Activated CD4-positive, alpha-beta memory T cell treated with anti-CD3 and anti-CD28 coated beads for 36 hours (primary cell): ENCODE measurements around the gene ALDH3B2. TPM values are rescaled to one million over a fixed set of nuclear protein-coding genes. Genes with fewer than 3 reads are reported as not detected.
"Not testable (repeated sequence)": the region's sequence is repeated elsewhere in the genome, so short reads cannot be mapped to it uniquely, and the experiment has no call there.

ENCODE experiments used
- CTCF ChIA-PET: fragments of 350-600 bp; sonication (Branson Sonifier 250); formaldehyde crosslinking; loops from one replicate; lab custom pipeline; 2021; ENCODE audit warnings: antibody characterized with exemption, inconsistent platforms; lab: Charles Lee
- POLR2A ChIA-PET: fragments of 350-600 bp; sonication (Branson Sonifier 250); formaldehyde crosslinking; loops from one replicate; lab custom pipeline; 2021; ENCODE audit warnings: antibody characterized with exemption; lab: Charles Lee
- DNase-seq: peaks from one replicate; pipeline ENCODE4 v3.0.0-alpha.2; 2020
- H3K27ac Mint-ChIP-seq: one replicate; pipeline ENCODE4 v1.8.0; 2021; ENCODE audit warnings: mixed read lengths
- H3K27me3 Mint-ChIP-seq: one replicate; pipeline ENCODE4 v1.8.0; 2021; ENCODE audit warnings: mixed read lengths
- H3K36me3 Mint-ChIP-seq: one replicate; pipeline ENCODE4 v1.8.0; 2021; ENCODE audit warnings: mixed read lengths
- H3K4me1 Mint-ChIP-seq: one replicate; pipeline ENCODE4 v1.8.0; 2021; ENCODE audit warnings: low read depth, mixed read lengths
- H3K4me3 Mint-ChIP-seq: one replicate; pipeline ENCODE4 v1.8.0; 2021; ENCODE audit warnings: mild to moderate bottlenecking, mixed read lengths
- H3K9me3 Mint-ChIP-seq: one replicate; pipeline ENCODE4 v1.8.0; 2021; ENCODE audit warnings: mixed read lengths
- intact Hi-C: fragments of 100-400 bp; cut with micrococcal nuclease; formaldehyde crosslinking; loops from one replicate; pipeline ENCODE4 v1.15.1; 2023
- total RNA-seq, 2 experiments: library from RNA; stranded (reverse); gene quantifications; one replicate each; pipeline ENCODE4 v1.2.3, GENCODE V29; 2021

The ALDH3B2 gene, protein sequence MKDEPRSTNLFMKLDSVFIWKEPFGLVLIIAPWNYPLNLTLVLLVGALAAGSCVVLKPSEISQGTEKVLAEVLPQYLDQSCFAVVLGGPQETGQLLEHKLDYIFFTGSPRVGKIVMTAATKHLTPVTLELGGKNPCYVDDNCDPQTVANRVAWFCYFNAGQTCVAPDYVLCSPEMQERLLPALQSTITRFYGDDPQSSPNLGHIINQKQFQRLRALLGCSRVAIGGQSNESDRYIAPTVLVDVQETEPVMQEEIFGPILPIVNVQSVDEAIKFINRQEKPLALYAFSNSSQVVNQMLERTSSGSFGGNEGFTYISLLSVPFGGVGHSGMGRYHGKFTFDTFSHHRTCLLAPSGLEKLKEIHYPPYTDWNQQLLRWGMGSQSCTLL
- not detected for total RNA-seq

DNA sequence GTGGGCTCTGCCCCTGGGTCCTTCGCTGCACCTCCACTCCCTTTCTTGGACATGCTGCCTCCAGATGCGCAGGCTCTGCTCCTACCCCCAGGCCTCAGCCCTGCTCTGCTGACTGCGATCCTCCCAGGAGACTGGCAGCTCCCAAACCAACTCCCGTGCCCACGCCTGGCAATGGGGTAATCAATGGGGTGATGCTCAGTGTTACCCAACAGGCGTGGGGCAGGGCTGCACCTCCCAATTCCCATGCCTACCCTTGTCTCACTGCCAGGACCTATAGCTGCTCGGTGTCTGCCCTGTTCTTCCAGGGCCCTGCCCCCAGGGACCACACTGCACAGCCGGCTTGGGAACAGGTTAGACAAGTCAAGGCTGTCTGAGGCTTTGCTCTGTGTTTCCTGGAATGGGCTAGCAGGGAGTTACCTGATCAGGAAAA, at the start of gene ALDH3B2:
Gene ALDH3B2 (minus strand): TSS at position 182 of the 430 bp plus-strand sequence. CDS start 7,688 bp downstream, outside the sequence.
- ChIA-PET POLR2A (no interaction called here), CTCF (no interaction called here)
- intact Hi-C loops: no loop called here
- H3K27me3 Mint-ChIP-seq: peaks cover 11% of the 10 kb centered on the region
- DNase-seq: no peak
- no peak within 1 kb of the TSS for H3K4me3 Mint-ChIP-seq
- peaks cover 2% of the 10 kb centered on the region for H3K9me3 Mint-ChIP-seq
- H3K27ac Mint-ChIP-seq: no peak within 1 kb of the TSS
- no peaks in the 10 kb centered on the region for H3K4me1 Mint-ChIP-seq
- H3K36me3 Mint-ChIP-seq: no peaks in the 10 kb centered on the region

DNA sequence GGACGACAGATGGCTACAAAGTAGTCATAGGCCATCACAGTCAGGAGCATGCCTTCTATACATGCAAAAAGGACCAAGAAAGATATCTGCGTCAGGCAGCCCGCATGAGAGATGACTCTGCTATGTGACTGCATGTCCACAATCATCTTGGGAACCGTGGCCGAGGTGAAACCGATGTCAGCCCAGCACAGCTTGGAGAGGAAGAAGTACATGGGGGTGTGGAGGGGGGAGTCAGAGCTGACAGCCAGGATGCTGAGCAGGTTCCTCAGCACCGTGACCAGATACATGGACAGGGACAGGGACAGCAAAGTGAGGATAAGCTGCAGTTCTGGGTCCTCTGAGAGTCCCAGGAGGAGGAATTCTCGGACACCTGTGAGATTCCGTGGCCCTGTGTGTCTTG, 48.6 kb upstream of the ALDH3B2 start:
- H3K36me3 Mint-ChIP-seq, CTCF ChIA-PET, DNase-seq, intact Hi-C loops, H3K9me3 Mint-ChIP-seq, H3K4me3 Mint-ChIP-seq, H3K27ac Mint-ChIP-seq, POLR2A ChIA-PET, H3K27me3 Mint-ChIP-seq: not testable (repeated sequence)
- H3K4me1 Mint-ChIP-seq: peaks cover 13% of the 10 kb centered on the region

DNA sequence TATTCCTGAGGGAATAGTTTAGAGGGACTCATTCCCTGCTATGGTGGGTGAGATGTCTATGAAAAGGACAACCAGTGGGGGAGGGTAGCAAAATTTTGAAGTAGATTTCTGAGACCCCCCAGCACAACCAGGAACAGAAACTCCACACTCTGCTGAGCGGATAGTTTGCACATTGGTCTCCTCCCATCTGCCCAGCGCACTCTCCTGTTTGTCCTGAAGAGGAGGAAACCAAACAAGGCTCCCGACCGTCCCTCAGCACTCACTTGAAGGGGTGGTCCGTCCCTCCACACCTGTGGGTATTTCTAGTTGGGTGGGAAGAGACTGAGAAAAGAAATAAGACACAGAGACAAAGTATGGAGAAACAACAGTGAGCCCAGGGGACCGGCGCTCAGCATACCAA, 41.8 kb upstream of the ALDH3B2 start:
- H3K27me3 Mint-ChIP-seq, intact Hi-C loops, DNase-seq, H3K4me1 Mint-ChIP-seq, H3K36me3 Mint-ChIP-seq, CTCF ChIA-PET, H3K27ac Mint-ChIP-seq, H3K9me3 Mint-ChIP-seq, POLR2A ChIA-PET, H3K4me3 Mint-ChIP-seq: not testable (repeated sequence)

DNA sequence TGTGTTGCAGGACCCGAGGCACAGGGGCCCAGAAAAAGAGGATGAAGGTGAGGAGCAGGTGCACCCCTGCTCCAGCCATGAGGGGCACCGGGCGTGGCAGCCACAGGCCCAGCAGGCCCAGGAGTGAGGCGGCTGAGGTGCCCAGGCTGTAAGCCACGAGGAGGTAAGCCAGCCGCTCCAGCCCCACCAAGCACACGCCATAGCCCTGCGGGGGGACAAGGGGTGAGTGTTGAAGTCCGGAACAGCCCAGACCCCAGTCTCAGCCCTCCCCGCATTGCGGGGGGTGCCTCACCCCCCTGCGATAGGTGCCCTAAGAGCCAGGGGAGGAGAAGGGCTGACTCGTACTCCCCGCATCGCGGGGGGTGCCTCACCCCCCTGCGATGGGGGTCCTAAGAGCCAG, 41.4 kb upstream of the ALDH3B2 start:
- H3K4me1 Mint-ChIP-seq, DNase-seq, H3K4me3 Mint-ChIP-seq, H3K27me3 Mint-ChIP-seq, H3K27ac Mint-ChIP-seq, intact Hi-C loops, H3K36me3 Mint-ChIP-seq, H3K9me3 Mint-ChIP-seq, CTCF ChIA-PET, POLR2A ChIA-PET: not testable (repeated sequence)

DNA sequence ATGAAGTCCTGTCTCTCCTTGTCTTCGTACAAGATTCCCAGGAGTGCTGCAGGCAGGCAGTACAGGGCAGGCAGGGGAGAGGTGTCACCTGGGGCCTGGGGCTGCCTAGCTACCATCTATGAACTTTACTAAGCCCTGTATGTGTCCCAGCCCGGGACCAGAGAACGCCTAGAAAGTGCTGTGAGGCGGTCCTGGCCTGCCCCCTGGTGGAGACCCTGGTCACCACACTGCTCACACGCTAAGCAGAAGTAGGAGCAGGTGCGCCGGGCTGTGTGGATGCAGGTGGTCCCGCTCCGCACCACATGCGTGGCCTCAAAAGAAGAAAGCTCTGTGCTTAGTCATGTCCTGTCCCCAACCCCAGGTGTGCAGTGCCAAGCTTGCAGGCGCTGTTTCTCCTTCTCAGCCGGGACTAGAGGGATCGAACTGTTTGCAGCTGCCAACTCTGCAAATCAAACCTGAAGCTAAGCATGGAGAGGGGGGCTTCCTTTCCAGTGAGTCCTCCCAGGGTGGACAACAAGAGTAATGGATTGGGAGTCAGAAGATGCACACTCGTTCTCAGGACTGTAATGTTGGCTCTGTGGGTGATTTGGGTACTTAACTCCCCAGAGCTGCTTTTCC, 39.6 kb upstream of the ALDH3B2 start:
- POLR2A ChIA-PET, H3K27me3 Mint-ChIP-seq, CTCF ChIA-PET: not testable (repeated sequence)

DNA sequence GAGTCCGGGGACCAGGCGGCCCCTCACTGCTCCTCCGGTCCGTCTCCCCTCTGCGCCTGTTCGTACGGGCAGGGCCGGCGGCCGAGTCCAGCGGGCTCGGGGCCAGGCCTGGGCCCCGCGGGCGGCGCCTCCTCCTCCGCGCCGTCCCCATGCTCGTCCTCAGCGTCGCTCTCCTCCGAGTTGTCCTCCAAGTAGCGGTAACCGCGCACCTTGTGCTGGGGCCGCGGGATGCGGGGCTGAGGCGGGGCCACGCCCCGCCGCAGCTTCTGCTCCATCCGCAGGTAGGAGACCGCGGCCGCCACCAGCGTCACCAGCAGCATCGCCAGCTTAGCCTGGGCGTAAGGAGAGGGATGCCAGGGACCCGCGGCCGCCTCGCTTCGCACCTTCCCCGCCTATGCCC, 37.3 kb upstream of the ALDH3B2 start:
- H3K27ac Mint-ChIP-seq, CTCF ChIA-PET, H3K4me1 Mint-ChIP-seq, DNase-seq, H3K9me3 Mint-ChIP-seq, H3K36me3 Mint-ChIP-seq, H3K27me3 Mint-ChIP-seq, POLR2A ChIA-PET, H3K4me3 Mint-ChIP-seq: not testable (repeated sequence)
- intact Hi-C loops: loop anchor here (5.0 kb wide), 1 partner anchor 84 kb away; the partner anchor contains the start of gene NUDT8

More for the DNA sequence above, 39.6 kb upstream of the ALDH3B2 start:
- DNase-seq: peak; percentile 76
- H3K4me3 Mint-ChIP-seq, H3K36me3 Mint-ChIP-seq, H3K4me1 Mint-ChIP-seq, H3K9me3 Mint-ChIP-seq, H3K27ac Mint-ChIP-seq: not testable (repeated sequence)
- intact Hi-C loops: loop anchor here (5.0 kb wide), 1 partner anchor 87 kb away; the partner anchor contains the start of gene NUDT8

DNA sequence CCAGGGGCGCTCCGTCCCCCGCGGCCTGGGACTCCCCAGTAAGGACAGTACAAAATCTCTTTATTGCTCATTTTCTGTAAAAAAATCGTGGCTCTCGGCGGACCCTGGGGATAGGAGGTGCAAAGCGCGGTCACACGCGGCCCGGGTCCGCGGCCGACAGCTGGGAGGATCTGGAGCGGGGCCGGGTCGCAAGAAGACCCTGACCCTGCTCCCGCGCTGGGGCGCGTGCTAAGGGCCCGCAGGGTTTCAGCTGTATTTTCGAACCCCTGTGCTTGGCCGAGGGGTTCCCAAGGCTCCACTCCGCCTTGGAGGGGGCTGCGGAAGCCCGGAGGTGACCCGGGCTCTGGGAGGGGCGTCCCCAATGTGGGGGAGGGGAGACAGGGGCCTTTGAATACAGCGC, 36.8 kb upstream of the ALDH3B2 start:
- H3K9me3 Mint-ChIP-seq, POLR2A ChIA-PET, H3K27me3 Mint-ChIP-seq, DNase-seq, H3K36me3 Mint-ChIP-seq, CTCF ChIA-PET, H3K27ac Mint-ChIP-seq, H3K4me1 Mint-ChIP-seq, H3K4me3 Mint-ChIP-seq: not testable (repeated sequence)
- intact Hi-C loops: loop anchor here (5.0 kb wide), 1 partner anchor 84 kb away; the partner anchor contains the start of gene NUDT8

DNA sequence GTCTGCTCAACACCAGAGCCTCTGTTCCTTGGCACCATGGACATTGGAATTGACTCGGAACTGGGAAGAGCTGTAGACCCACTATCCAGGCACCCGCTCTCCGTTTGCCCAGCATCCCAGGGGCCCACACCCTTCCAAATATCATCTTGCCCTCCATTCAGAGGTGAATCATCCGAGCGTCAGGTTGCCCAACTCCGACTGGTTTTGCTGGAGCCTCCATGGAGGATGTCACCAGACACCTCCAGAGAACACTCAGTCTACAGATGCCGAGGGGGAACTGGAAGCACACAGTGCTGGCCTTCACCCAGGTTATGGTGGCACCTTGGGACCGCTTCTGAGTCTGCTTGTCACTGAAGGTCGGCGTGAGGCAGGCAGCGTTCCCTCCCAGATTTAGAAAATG, 35.4 kb upstream of the ALDH3B2 start:
- intact Hi-C loops: loop anchor here (5.0 kb wide), 1 partner anchor 83 kb away; the partner anchor contains the start of gene NUDT8
- POLR2A ChIA-PET, DNase-seq, H3K27me3 Mint-ChIP-seq, H3K36me3 Mint-ChIP-seq, H3K4me3 Mint-ChIP-seq, H3K4me1 Mint-ChIP-seq, H3K27ac Mint-ChIP-seq, H3K9me3 Mint-ChIP-seq, CTCF ChIA-PET: not testable (repeated sequence)

DNA sequence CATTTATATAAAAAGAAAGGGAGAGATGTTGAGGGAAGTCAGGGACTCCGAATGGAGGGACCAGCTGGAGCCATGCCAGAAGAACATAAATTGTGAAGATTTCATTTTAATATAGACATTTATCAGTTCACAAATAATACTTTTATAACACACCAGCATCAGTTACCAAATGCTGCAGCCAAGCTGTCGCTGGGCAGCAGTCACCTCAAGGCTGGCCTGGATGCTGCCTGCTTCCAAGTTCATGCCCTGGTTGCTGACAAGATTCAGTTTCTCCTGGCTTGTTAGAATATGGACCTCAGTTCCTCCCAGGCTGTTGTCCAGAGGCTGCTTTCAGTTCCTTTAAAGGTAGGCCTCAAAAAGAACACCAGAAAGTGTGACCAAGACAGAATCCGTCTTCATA, 30.8 kb upstream of the ALDH3B2 start:
- POLR2A ChIA-PET: no interaction called here
- Mint-ChIP-seq H3K4me1 (no peaks in the 10 kb centered on the region), H3K9me3 (no peaks in the 10 kb centered on the region), H3K27ac (no peak overlapping the region), H3K4me3 (no peak overlapping the region), H3K27me3 (peaks cover 13% of the 10 kb centered on the region), H3K36me3 (no peaks in the 10 kb centered on the region)
- intact Hi-C loops: no loop called here
- CTCF ChIA-PET: no interaction called here
- DNase-seq: no peak

DNA sequence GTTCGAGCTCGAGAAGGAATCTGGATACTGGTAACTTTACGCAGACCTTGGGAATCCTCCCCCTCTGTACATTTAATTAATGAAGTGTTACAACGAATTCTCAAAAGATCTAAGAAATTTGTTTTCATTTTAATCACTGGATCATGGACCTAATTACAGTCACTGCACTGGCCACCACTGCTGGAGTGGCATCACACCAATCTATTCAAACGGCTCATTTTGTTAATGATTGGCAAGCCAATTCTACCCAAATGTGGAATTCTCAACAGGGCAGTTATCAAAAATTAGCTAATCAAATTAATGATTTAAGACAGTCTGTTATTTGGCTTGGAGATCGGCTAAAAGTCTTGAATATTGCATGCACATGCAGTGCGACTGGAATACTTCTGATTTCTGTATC, 30.1 kb upstream of the ALDH3B2 start:
- Mint-ChIP-seq H3K4me3 (no peak overlapping the region), H3K27me3 (peaks cover 13% of the 10 kb centered on the region), H3K36me3 (no peaks in the 10 kb centered on the region), H3K9me3 (no peaks in the 10 kb centered on the region), H3K4me1 (no peaks in the 10 kb centered on the region), H3K27ac (no peak overlapping the region)
- POLR2A ChIA-PET: no interaction called here
- DNase-seq: no peak
- intact Hi-C loops: no loop called here
- CTCF ChIA-PET: no interaction called here

DNA sequence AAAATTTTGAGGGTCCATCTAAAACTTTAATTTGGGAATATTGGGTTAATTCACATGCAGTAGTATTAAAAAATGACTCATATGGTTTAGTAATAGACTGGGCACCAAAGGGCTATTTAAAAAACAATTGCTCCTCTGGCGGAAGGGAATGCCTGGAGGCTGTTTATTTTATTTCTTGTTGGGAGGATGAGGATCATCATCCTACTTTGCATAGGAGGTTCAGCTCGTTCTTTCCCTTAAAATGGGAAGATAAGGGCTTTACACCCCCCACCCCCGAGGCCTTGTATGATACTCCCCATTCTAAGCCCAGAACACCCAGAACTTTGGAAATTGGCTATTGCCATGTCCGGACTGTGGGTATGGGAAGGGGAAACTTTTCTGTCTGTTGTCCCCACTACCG, 29.3 kb upstream of the ALDH3B2 start:
- CTCF ChIA-PET: interaction anchor here (1.5 kb wide), 1 partner anchor 89 kb away, joined by 3 read pairs; no protein-coding TSS in a partner anchor
- DNase-seq, H3K9me3 Mint-ChIP-seq, POLR2A ChIA-PET, intact Hi-C loops, H3K36me3 Mint-ChIP-seq, H3K27ac Mint-ChIP-seq, H3K4me1 Mint-ChIP-seq, H3K4me3 Mint-ChIP-seq: not testable (repeated sequence)
- H3K27me3 Mint-ChIP-seq: peaks cover 16% of the 10 kb centered on the region

DNA sequence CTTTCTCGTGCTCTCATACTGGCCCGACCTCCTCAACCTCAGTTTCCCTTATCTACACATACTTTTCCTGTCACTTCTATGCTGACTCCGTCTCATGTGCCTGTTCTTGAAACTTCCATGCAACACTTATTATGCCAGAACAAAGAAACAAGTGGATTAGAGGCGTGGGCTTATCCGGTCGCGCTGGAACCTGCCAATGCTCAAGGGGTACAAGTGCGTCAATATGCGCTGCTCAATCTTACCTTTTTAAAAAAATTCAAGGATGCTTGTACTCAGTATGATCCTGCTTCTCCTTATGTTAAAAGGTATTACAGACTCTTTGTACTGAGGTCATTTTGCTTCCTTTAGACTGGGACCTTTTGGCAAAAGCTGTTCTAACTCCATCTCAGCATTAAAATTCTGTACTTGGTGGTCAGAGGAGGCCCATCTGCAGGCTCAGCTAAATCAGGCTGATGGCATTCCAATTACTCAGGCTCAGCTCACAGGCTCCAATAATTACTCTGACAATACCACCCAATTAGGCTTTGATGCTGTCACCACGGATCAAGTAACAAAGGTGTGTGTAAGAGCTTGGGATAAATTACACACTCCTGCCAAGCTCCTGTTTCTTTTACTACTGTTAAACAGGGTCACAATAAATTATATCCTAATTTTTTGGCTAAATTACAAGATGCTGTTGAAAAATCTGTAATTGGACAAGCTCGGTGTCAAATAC, 26.3 kb upstream of the ALDH3B2 start:
- H3K27me3 Mint-ChIP-seq: peaks cover 16% of the 10 kb centered on the region
- no peaks in the 10 kb centered on the region for H3K9me3 Mint-ChIP-seq
- ChIA-PET CTCF (interaction anchor here (0.6 kb wide), 1 partner anchor 89 kb away, joined by 3 read pairs; no protein-coding TSS in a partner anchor), POLR2A (no interaction called here)
- H3K36me3 Mint-ChIP-seq: no peaks in the 10 kb centered on the region
- H3K27ac Mint-ChIP-seq: no peak overlapping the region
- H3K4me1 Mint-ChIP-seq: no peaks in the 10 kb centered on the region
- DNase-seq: no peak
- H3K4me3 Mint-ChIP-seq: no peak overlapping the region
- intact Hi-C loops: no loop called here
